ENCODE results near the gene COPB2.

Gene COPB2

DNA sequence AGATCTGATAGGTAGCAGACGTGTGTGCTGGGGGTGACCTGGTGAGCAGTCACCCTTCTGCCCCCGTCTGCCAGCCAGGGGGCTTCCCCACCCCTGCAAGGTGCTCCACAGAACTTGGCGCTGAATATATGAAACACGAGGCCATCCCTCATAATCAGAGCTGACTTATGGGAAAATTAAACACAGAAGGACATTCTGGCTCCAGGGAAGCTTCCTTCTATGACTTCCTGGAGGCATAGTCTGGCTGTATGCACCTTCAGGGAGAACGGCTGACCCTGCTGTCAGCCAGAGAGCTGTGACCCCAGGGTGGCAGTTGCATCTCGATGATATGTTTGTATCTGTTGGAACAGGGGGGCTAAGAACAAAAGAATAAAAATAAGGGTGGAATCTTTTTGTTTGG lies 72.2 kb downstream of the COPB2 start (continued):
- TF ChIP-seq TRIM28 (IDR thresholded peaks at IDR 0.05; ENCODE audit: borderline replicate concordance, low read length): no peak
- no peak for TF ChIP-seq OVOL3 (tag by site-specific recombination; IDR thresholded peaks at IDR 0.05)
- TF ChIP-seq SALL2 (tag by site-specific recombination; IDR thresholded peaks at IDR 0.05; ENCODE audit: borderline replicate concordance): no peak
- TF ChIP-seq, protein P1, sequence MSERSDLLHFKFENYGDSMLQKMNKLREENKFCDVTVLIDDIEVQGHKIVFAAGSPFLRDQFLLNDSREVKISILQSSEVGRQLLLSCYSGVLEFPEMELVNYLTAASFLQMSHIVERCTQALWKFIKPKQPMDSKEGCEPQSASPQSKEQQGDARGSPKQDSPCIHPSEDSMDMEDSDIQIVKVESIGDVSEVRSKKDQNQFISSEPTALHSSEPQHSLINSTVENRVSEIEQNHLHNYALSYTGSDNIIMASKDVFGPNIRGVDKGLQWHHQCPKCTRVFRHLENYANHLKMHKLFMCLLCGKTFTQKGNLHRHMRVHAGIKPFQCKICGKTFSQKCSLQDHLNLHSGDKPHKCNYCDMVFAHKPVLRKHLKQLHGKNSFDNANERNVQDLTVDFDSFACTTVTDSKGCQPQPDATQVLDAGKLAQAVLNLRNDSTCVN (tag by site-specific recombination; optimal IDR thresholded peaks at IDR 0.05): no peak

DNA sequence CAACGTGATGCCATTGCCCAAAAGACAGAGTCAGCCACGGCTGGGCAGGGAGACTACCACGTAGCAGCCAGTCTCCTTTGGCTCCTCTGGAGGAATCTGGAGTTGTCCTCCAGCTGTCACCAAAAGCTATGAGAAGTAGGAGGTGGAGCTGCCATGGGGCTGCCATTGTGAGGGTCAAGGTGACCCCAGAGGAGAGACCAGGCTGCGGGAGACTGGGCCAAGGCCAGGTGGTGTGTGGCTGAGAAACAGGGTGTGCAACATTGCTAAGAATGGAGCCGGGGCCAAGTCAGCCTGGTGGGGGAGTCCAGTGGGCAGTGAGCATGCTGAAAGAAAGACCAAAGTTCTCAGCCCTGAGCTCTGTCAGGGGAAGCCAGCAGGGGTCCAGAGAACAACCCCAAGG lies 75.5 kb downstream of the COPB2 start:
- Histone ChIP-seq H3K36me3 (ENCODE audit: control insufficient read depth in 2 of 2, insufficient read depth in 1 of 2, low read length in 2 of 2) (no peaks in the 10 kb centered on the region), H3K27ac (ENCODE audit: extremely low read depth, low read depth, low read length) (no peak overlapping the region), H3K4me1 (ENCODE audit: control insufficient read depth, insufficient read depth, low read length) (no peaks in the 10 kb centered on the region), H3K4me3 (ENCODE audit: low read depth, low read length) (no peak overlapping the region), H3K9me3 (ENCODE audit: control insufficient read depth, insufficient read depth, low read depth, low read length) (no peaks in the 10 kb centered on the region)
- ChIA-PET POLR2A (no interaction called here), CTCF (no interaction called here)
- TF ChIP-seq ZNF623 (tag by site-specific recombination; IDR thresholded peaks at IDR 0.05): no peak
- no peak for TF ChIP-seq ZNF302 (tag by site-specific recombination; IDR thresholded peaks at IDR 0.05; ENCODE audit: low read depth)

DNA sequence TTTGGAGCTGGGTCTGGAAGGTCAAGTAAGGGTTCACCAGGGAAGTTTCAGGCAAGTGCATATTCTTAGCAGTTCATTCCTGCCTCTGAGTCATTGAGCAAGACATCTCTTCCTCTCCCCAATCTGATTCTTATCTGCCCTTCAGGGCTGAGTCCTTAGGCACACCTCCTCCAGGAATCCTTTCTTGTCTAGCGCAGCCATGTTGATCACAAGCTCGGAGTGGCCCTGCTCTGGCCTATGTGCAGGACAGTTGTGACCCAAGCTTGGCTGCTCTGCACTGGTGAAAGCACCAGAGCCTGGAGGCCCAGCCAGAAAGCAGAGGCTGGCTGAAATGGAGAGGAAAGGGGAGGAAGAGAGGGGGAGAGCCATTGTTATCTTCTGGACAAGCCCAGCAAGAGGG lies 76.5 kb downstream of the COPB2 start:
- Histone ChIP-seq H3K9me3 (ENCODE audit: control insufficient read depth, insufficient read depth, low read depth, low read length) (no peaks in the 10 kb centered on the region), H3K27ac (ENCODE audit: extremely low read depth, low read depth, low read length) (no peak overlapping the region), H3K4me1 (ENCODE audit: control insufficient read depth, insufficient read depth, low read length) (no peaks in the 10 kb centered on the region), H3K4me3 (ENCODE audit: low read depth, low read length) (no peak overlapping the region), H3K36me3 (ENCODE audit: control insufficient read depth in 2 of 2, insufficient read depth in 1 of 2, low read length in 2 of 2) (no peaks in the 10 kb centered on the region)
- ChIA-PET CTCF (interaction anchor here (0.5 kb wide), 1 partner anchor 427 kb away, joined by 3 read pairs; no protein-coding TSS in a partner anchor), POLR2A (interaction anchor here (1.0 kb wide), 1 partner anchor 10 kb away, joined by 4 read pairs; no protein-coding TSS in a partner anchor)
- TF ChIP-seq ZNF133 (tag by site-specific recombination; IDR thresholded peaks at IDR 0.05): no peak

DNA sequence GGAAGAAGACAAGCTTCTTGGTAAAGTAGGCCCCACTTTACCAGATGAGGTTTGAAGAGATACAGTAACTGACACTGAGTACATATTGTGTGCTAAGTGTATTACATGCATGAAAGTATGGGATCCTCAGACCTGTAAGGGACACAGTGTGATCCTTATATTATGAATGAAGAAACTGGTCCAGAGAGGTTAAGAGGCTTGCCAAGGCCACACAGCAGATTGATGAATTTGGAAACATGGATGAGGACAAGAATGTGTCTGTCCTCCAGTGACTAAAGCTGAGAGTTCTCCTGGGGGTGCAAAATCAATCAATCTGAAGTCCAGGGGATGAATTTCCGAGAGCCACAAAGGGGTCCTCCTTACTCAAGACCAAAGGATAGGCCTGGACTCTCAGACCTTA lies 77.0 kb downstream of the COPB2 start:
- H3K4me3 ChIP-seq (ENCODE audit: low read depth, low read length): no peak overlapping the region
- ChIA-PET CTCF (interaction anchor here (0.5 to 1.0 kb wide), 2 partner anchors 200 to 426 kb away, joined by 3 read pairs; no protein-coding TSS in a partner anchor), POLR2A (interaction anchor here (1.0 kb wide), 1 partner anchor 10 kb away, joined by 4 read pairs; no protein-coding TSS in a partner anchor)
- no peak overlapping the region for H3K27ac ChIP-seq (ENCODE audit: extremely low read depth, low read depth, low read length)
- TF ChIP-seq ZNF426 (tag by site-specific recombination; IDR thresholded peaks at IDR 0.05) (no peak), ZNF624 (tag by site-specific recombination; IDR thresholded peaks at IDR 0.05) (no peak), ZNF747 (tag by site-specific recombination; IDR thresholded peaks at IDR 0.05) (no peak), ZNF792 (tag by site-specific recombination; IDR thresholded peaks at IDR 0.05) (no peak), ZNF274 (IDR thresholded peaks at IDR 0.05; ENCODE audit: low read length) (no peak), ZNF274 (tag by site-specific recombination; IDR thresholded peaks at IDR 0.05; ENCODE audit: borderline replicate concordance) (no peak), ZNF585B (tag by site-specific recombination; IDR thresholded peaks at IDR 0.05) (no peak)
- no peaks in the 10 kb centered on the region for H3K36me3 ChIP-seq (ENCODE audit: control insufficient read depth in 2 of 2, insufficient read depth in 1 of 2, low read length in 2 of 2)
- H3K4me1 ChIP-seq (ENCODE audit: control insufficient read depth, insufficient read depth, low read length): no peaks in the 10 kb centered on the region
- no peaks in the 10 kb centered on the region for H3K9me3 ChIP-seq (ENCODE audit: control insufficient read depth, insufficient read depth, low read depth, low read length)

DNA sequence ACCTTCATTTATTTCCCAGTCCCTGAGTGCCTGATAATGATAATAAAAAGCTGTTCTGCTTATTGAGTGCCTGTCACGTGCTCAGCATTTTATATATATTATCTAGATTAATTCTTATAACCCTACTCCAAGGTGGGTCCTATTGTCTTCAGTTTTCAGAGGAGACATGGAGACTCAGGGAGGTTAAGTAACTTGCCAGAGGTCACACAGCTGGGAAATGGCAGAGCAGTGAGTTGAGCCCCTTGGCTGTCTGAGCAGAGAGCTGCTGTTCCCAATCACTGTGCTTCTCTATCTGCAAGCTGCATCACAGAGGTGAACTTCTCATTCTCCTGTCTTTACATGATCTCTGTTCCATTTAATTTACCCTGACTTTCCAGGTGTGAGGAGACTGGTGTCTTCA lies 77.9 kb downstream of the COPB2 start:
- CTCF ChIA-PET: interaction anchor here (1.0 kb wide), 1 partner anchor 200 kb away, joined by 3 read pairs; no protein-coding TSS in a partner anchor
- POLR2A ChIA-PET: no interaction called here
- Histone ChIP-seq H3K27ac (ENCODE audit: extremely low read depth, low read depth, low read length) (no peak overlapping the region), H3K36me3 (ENCODE audit: control insufficient read depth in 2 of 2, insufficient read depth in 1 of 2, low read length in 2 of 2) (no peaks in the 10 kb centered on the region), H3K4me3 (ENCODE audit: low read depth, low read length) (no peak overlapping the region), H3K9me3 (ENCODE audit: control insufficient read depth, insufficient read depth, low read depth, low read length) (no peaks in the 10 kb centered on the region), H3K4me1 (ENCODE audit: control insufficient read depth, insufficient read depth, low read length) (no peaks in the 10 kb centered on the region)
- TF ChIP-seq, protein P2, sequence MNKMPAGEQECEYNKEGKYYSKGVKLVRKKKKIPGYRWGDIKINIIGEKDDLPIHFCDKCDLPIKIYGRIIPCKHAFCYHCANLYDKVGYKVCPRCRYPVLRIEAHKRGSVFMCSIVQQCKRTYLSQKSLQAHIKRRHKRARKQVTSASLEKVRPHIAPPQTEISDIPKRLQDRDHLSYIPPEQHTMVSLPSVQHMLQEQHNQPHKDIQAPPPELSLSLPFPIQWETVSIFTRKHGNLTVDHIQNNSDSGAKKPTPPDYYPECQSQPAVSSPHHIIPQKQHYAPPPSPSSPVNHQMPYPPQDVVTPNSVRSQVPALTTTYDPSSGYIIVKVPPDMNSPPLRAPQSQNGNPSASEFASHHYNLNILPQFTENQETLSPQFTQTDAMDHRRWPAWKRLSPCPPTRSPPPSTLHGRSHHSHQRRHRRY (tag by site-specific recombination; IDR thresholded peaks at IDR 0.05): no peak
- TF ChIP-seq, protein P3, sequence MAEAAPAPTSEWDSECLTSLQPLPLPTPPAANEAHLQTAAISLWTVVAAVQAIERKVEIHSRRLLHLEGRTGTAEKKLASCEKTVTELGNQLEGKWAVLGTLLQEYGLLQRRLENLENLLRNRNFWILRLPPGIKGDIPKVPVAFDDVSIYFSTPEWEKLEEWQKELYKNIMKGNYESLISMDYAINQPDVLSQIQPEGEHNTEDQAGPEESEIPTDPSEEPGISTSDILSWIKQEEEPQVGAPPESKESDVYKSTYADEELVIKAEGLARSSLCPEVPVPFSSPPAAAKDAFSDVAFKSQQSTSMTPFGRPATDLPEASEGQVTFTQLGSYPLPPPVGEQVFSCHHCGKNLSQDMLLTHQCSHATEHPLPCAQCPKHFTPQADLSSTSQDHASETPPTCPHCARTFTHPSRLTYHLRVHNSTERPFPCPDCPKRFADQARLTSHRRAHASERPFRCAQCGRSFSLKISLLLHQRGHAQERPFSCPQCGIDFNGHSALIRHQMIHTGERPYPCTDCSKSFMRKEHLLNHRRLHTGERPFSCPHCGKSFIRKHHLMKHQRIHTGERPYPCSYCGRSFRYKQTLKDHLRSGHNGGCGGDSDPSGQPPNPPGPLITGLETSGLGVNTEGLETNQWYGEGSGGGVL (tag by site-specific recombination; IDR thresholded peaks at IDR 0.05): no peak
- TF ChIP-seq ZNF202 (tag by site-specific recombination; IDR thresholded peaks at IDR 0.05; ENCODE audit: borderline replicate concordance): no peak
- TF ChIP-seq ZNF302 (tag by site-specific recombination; IDR thresholded peaks at IDR 0.05; ENCODE audit: low read depth): no peak
- TF ChIP-seq SP3 (tag by site-specific recombination; IDR thresholded peaks at IDR 0.05): no peak
- no peak for TF ChIP-seq ZNF768 (tag by site-specific recombination; IDR thresholded peaks at IDR 0.05)
- TF ChIP-seq ZNF433 (tag by site-specific recombination; IDR thresholded peaks at IDR 0.05; ENCODE audit: low read depth): no peak
- TF ChIP-seq ZBTB20 (tag by site-specific recombination; IDR thresholded peaks at IDR 0.05): no peak
- TF ChIP-seq, protein P4, sequence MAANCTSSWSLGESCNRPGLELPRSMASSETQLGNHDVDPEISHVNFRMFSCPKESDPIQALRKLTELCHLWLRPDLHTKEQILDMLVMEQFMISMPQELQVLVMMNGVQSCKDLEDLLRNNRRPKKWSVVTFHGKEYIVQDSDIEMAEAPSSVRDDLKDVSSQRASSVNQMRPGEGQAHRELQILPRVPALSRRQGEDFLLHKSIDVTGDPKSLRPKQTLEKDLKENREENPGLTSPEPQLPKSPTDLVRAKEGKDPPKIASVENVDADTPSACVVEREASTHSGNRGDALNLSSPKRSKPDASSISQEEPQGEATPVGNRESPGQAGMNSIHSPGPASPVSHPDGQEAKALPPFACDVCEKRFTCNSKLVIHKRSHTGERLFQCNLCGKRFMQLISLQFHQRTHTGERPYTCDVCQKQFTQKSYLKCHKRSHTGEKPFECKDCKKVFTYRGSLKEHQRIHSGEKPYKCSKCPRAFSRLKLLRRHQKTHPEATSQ (tag by site-specific recombination; IDR thresholded peaks at IDR 0.05): no peak
- no peak for TF ChIP-seq ZNF561 (tag by site-specific recombination; IDR thresholded peaks at IDR 0.05; ENCODE audit: borderline replicate concordance)

Data from HEK293 (cell line).